Pancreas (tissue), 10 donors: ENCODE data around the gene RBBP6. TPM values are rescaled to one million over a fixed set of nuclear protein-coding genes. Genes with fewer than 3 reads are reported as not detected.

Experiments
- ATAC-seq, 4 donors: fragments of 200-7000 bp; cut with Tn5 transposase; one replicate each; pipeline versions ENCODE4 v1.8.0 to v1.9.1; 2020; ENCODE audit warnings: mild to moderate bottlenecking in 4 of 4, moderate library complexity in 4 of 4
- DNase-seq, 6 donors: peaks; one replicate each; pipeline ENCODE4 v3.0.0-alpha.2; 2020
- FAIRE-seq: peaks from 2 replicates; lab custom pipeline; 2012; peaks lifted over from hg19 to GRCh38; lab: Jason Lieb, UNC
- H3K27ac ChIP-seq, 4 donors: fragments of 200-600 bp; sonication (generic); 1 replicate in 3 of 4; 2 replicates in 1 of 4; pipeline versions ENCODE4 v1.5.0 to v1.8.0; 2020
- H3K27me3 ChIP-seq, 4 donors: fragments of 200-600 bp; one replicate each; pipeline ENCODE4 v1.8.0; 2021
- H3K36me3 ChIP-seq, 3 donors: fragments of 200-600 bp; sonication (generic) in 1 of 3; one replicate each; pipeline versions ENCODE4 v1.5.0 to v1.8.0; 2020 to 2021
- H3K4me1 ChIP-seq, 3 donors: fragments of 200-600 bp; one replicate each; pipeline ENCODE4 v1.8.0; 2021
- H3K4me3 ChIP-seq, 4 donors: fragments of 200-600 bp; sonication (generic) in 2 of 4; one replicate each; pipeline versions ENCODE4 v1.5.0 to v1.8.0; 2020 to 2021
- H3K9me3 ChIP-seq, 4 donors: fragments of 200-600 bp; one replicate each; pipeline ENCODE4 v1.8.0; 2021
- CTCF ChIP-seq, 4 donors: fragments of 200-600 bp; sonication (generic) in 3 of 4; IDR thresholded peaks; one replicate each; pipeline versions ENCODE4 v1.5.0 to v1.8.0; 2021; ENCODE audit warnings: antibody characterized with exemption in 4 of 4
- WGBS, 2 donors: extraction: QIAGEN DNeasy Blood & Tissue Kit; methylation state at CpG; one replicate each; pipeline ENCODE4 v1.1.7; 2013; 5-methylcytosine and 5-hydroxymethylcytosine counted together
- intact Hi-C, 3 donors: fragments of 100-400 bp; cut with DNase I; formaldehyde crosslinking; loops; one replicate each; pipeline versions ENCODE4 v1.11.1 to v1.14.2; 2022
- polyA plus RNA-seq, 2 donors: library from polyadenylated mRNA; stranded (reverse); fragments of 200-250 nt; gene quantifications; one replicate each; pipeline ENCODE4 v1.2.3, GENCODE V29; 2013
- total RNA-seq, 6 donors: library from RNA; stranded (reverse); fragmentation: NEBNext Ultra II Directional in 4 of 6; extraction: Animal tissue kit (Norgen Biotek cat#: 25700) in 4 of 6; gene quantifications; one replicate each; pipeline versions ENCODE4 v1.2.1 to v1.2.4, GENCODE V29; 2021 to 2023
- donor health status: healthy with polysubstance abuse.
- donor health status: DM: no; HTN: no; CAD: no; lungs with moderate emphysema.
- donor health status: DM: no; HTN: no; CAD: no.
- donor health status: control.
- donor health status: control.
- donor health status: Bipolar disorder and iron deficiency.
- donor health status: DM: yes; HTN: yes; CAD: no.
- donor health status: DM: no; HTN: no; CAD: no.
- donor health status: DM: no; HTN: no; CAD: no.
- donor health status: DM: yes; HTN: yes; CAD: no.

RBBP6 gene
- total and polyA plus RNA-seq, 8 donors, result 13.8 to 31.3 (median 19.8) TPM

- no peak for DNase-seq
- H3K27me3 ChIP-seq, result no peaks in the 10 kb centered on the region
- WGBS, 2 donors, result 1% methylated on average over 7 of the region's 7 CpGs
- peak overlapping the region; percentile 58 to 92 (median 86) for H3K4me3 ChIP-seq
- peak overlapping the region in 1 of 4 donors; percentile 100 for H3K27ac ChIP-seq
- TF ChIP-seq CTCF (IDR thresholded peaks at IDR 0.05), result no peak
- no peaks in the 10 kb centered on the region for H3K9me3 ChIP-seq
- H3K4me1 ChIP-seq, result peaks cover 5 to 32% (median 17%) of the 10 kb centered on the region in 3 donors
- intact Hi-C loops, result no loop called here
- FAIRE-seq, result no peak
- peaks cover 0 to 3% (median 0%) of the 10 kb centered on the region in 3 donors for H3K36me3 ChIP-seq
- ATAC-seq, result no peak
Observed at GRCh38 chr16:24541233-24541933, 2.0 kb downstream of the RBBP6 start.

GRCh38 chr16:24543949-24544348 lies 4.6 kb downstream of the RBBP6 start:
- no peaks in the 10 kb centered on the region for H3K27me3 ChIP-seq
- H3K4me1 ChIP-seq, result peaks cover 5 to 32% (median 17%) of the 10 kb centered on the region in 3 donors
- 6 to 10% methylated on average over 2 of the region's 2 CpGs for WGBS, 2 donors
- intact Hi-C loops, result no loop called here
- ATAC-seq (no peak), DNase-seq (no peak), FAIRE-seq (no peak)
- no peak overlapping the region for H3K4me3 ChIP-seq
- peaks cover 0 to 19% (median 0%) of the 10 kb centered on the region in 3 donors for H3K36me3 ChIP-seq
- H3K9me3 ChIP-seq, result no peaks in the 10 kb centered on the region
- no peak for TF ChIP-seq CTCF (IDR thresholded peaks at IDR 0.05)
- H3K27ac ChIP-seq, result no peak overlapping the region

- ATAC-seq (no peak), FAIRE-seq (no peak), DNase-seq (no peak)
- Histone ChIP-seq H3K36me3 (peaks cover 0 to 24% (median 0%) of the 10 kb centered on the region in 3 donors), H3K9me3 (no peaks in the 10 kb centered on the region), H3K27me3 (no peaks in the 10 kb centered on the region), H3K4me3 (no peak overlapping the region), H3K27ac (no peak overlapping the region), H3K4me1 (peaks cover 5 to 32% (median 17%) of the 10 kb centered on the region in 3 donors)
- 55 to 56% methylated on average over 3 of the region's 3 CpGs for WGBS, 2 donors
- intact Hi-C loops, result no loop called here
- no peak for TF ChIP-seq CTCF (IDR thresholded peaks at IDR 0.05)
Observed at GRCh38 chr16:24544640-24545039, 5.3 kb downstream of the RBBP6 start.

- no peak for TF ChIP-seq CTCF (IDR thresholded peaks at IDR 0.05)
- intact Hi-C loops, result no loop called here
- Histone ChIP-seq H3K4me3 (no peak overlapping the region), H3K27me3 (no peaks in the 10 kb centered on the region), H3K9me3 (no peaks in the 10 kb centered on the region), H3K27ac (no peak overlapping the region), H3K36me3 (peaks cover 0 to 29% (median 0%) of the 10 kb centered on the region in 3 donors), H3K4me1 (peaks cover 0 to 7% (median 0%) of the 10 kb centered on the region in 3 donors)
- FAIRE-seq, result peak; percentile 26
- WGBS, 2 donors, result 97 to 98% methylated on average over 1 of the region's 1 CpG
- DNase-seq, result no peak
- ATAC-seq, result no peak
Observed at GRCh38 chr16:24550295-24550694, 10.9 kb downstream of the RBBP6 start.

- FAIRE-seq (no peak), DNase-seq (no peak), ATAC-seq (no peak)
- intact Hi-C loops, result no loop called here
- no peaks in the 10 kb centered on the region for H3K27me3 ChIP-seq
- no peak overlapping the region for H3K4me3 ChIP-seq
- no peak overlapping the region for H3K27ac ChIP-seq
- no peak for TF ChIP-seq CTCF (IDR thresholded peaks at IDR 0.05)
- H3K4me1 ChIP-seq, result peaks cover 0 to 7% (median 0%) of the 10 kb centered on the region in 3 donors
- 88 to 97% methylated on average over 1 of the region's 1 CpG for WGBS, 2 donors
- H3K9me3 ChIP-seq, result no peaks in the 10 kb centered on the region
- peaks cover 0 to 28% (median 6%) of the 10 kb centered on the region in 3 donors for H3K36me3 ChIP-seq
Observed at GRCh38 chr16:24552705-24553246, 13.4 kb downstream of the RBBP6 start.
